CD4-positive, alpha-beta T cell treated with Interferon alpha-2 for 1 hour (primary cell): ENCODE results near the gene PTPN22.

Experiments used
- DNase-seq, 2 donors: peaks; one replicate each; pipeline ENCODE4 v3.0.0-alpha.2; 2020 to 2022

Gene PTPN22

GRCh38 chr1:113846391-113847035 lies 25.0 kb downstream of the PTPN22 start:
- DNase-seq, result no peak

- DNase-seq, result no peak
Measured at GRCh38 chr1:113836534-113836933, 35.0 kb downstream of the PTPN22 start.

DNA sequence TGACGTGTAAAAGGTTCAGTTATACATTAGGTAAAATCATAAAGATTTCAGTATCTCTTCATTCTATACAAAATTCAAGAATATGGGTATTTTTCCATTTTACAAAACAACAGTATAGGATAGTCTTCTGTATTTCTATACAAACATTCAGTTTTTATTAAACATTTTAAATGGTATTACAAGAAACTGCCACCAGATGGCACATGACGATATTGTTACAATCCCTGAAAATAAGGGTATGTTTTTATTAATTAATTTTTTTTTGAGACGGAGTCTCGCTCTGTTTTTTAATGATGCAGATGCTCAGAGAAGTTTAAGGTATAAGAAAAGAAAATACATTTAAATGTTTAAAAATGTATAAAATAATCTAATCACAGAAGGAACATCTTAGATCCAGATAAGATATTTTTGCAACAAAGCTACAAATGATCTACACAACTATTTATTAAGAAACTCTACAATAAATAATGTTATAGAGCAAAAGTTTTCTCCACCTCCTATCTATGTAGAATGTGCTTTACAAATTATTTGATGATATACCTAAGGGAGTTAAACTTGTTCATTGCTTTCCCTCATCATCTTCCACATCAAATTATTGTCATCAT lies 35.7 kb downstream of the PTPN22 start:
- DNase-seq, result peak in 1 of 2 donors; percentile 76

DNA sequence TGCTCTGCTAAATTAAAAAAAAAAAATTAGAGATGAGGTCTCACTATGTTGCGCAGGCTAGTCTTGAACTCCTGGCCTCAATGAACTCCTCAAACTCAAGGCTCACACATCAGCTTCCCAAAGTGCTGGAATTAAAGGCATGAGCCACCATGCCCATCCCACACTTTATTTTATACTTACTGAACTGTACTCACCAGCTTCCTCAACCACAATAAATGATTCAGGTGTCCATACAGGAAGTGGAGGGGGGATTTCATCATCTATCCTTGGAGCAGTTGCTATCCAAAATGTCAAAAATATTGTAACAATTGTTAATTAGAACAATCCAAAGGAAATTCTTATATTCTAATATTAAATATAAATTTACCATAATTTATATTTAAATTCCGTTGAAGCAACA lies 36.8 kb downstream of the PTPN22 start:
- no peak for DNase-seq

DNA sequence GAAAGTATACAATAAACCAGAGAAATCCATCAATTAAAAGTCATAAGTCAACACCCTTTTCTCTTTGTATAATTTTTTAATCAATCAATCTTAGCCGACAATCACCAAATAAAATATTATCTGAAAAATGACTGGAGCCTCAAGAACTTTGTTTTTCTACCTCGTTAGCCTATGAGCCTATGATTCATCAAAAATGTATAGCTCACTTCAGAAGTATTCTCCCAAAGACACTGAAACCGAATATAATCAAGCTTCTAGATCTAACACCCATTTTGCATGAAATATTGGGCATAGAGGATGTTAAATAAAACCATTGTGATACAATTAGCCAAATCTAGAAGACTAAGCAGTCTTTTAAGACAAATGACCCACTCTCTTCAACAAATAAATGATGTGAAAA lies 41.5 kb downstream of the PTPN22 start:
- DNase-seq, result no peak

- DNase-seq, result no peak
Measured at GRCh38 chr1:113821916-113822315, 49.6 kb downstream of the PTPN22 start.

DNA sequence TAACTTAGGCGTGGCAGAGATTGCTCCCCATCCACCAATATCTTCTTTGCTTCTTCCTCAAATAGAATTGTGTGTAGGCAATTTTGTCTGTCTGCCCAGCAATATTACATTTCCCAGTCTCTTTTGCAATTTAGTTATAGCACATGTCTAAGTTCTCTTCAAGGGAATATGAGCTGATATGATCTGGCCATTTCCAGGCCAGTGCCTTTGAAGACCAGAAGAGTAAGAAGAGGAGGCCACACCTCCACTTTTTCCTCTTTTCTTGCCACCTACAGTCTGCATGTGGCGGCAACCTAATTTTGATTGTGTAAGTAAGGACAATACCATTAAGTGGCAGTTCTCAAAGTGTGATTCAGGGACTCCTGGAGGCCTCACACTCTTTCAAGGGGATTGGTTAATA lies 52.9 kb downstream of the PTPN22 start:
- DNase-seq, result no peak

- no peak for DNase-seq
Measured at GRCh38 chr1:113813218-113813617, 58.3 kb downstream of the PTPN22 start.

DNA sequence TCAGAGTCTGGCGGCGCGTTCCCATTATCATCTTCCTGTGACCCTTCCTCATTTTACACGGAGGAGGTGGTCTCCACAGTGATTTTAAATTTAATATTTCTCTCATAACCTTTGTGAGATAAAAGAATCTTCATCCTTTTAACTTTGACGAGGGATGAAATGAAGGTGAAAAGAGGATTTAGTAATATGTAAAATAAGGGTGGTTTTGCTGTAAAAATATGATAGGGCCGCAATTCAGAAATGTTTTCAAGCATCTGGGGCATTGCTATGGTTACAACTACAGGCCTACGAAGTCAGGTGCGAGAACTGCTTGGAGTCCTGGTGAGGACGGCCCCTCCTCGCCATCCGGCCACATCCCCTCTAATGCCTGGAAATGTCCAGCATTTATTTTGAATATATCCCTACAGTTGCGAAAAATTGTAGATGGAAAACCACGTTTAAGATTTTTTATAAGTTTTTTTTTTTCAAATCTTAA lies 58.8 kb downstream of the PTPN22 start:
- DNase-seq, result peak; percentile 24 to 58

DNA sequence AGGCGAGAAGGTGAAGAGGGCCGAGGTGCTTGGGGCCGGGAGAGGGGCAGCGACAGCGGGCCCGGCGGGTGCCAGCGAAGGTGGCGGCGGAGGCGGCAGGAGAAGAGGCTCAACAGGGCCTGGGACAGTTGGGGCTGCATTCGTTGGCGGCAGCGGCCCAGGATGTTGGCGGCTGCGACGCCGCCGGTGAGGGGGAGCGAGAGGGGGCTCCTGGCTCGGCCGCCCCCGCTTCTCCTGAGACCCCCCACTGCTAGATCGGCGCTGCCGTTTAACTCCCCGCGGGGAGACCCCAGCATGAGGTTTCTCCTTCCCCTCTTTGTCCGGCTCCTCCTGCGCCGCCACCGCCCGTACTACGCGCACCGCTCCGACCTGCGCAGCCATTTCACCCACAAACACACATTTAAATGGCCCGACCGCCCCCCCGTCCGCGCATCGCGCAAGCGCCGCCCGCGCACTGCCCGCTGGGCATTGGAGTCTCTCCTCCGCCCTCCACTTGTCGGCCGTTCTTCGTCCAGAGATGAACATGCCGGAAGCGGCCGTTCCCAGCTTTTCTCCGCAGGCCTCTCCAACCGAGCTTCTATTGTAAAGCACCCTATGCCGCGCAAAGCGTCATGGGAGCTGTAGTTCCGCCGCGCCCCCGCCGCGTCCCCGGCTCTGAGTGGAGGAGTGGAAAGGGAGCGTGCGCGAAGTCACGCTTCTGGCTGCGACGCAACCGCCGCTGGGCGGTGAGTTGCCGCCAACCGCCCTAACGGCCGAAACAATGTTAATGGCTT lies 59.4 kb downstream of the PTPN22 start, which contains the start of gene RSBN1:
TSS of gene RSBN1 (minus strand) at position 589 of the 773 bp plus-strand sequence. CDS start at position 525, 64 bp downstream.
- peak; percentile 99 for DNase-seq

GRCh38 chr1:113811156-113811887 lies 60.2 kb downstream of the PTPN22 start:
- DNase-seq, result peak; percentile 9 to 35

- no peak for DNase-seq
Measured at GRCh38 chr1:113809670-113810602, 61.6 kb downstream of the PTPN22 start.

GRCh38 chr1:113808450-113809195 lies 62.9 kb downstream of the PTPN22 start:
- DNase-seq, result no peak

- no peak for DNase-seq
Measured at GRCh38 chr1:113805639-113806038, 65.9 kb downstream of the PTPN22 start.

DNA sequence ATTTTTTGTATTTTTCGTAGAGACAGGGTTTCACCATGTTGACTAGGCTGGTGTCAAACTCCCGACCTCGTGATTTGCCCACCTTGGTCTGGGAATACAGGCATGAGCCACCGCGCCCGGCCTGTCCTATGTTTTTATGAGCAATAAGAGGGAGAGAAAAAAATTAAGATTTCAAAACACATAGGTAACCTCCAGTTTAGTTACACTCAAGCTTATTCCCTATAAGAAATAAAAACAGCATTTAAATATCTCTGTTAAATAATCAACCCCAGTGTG lies 66.3 kb downstream of the PTPN22 start:
- no peak for DNase-seq

GRCh38 chr1:113804421-113805255 lies 66.9 kb downstream of the PTPN22 start:
- DNase-seq, result no peak

DNA sequence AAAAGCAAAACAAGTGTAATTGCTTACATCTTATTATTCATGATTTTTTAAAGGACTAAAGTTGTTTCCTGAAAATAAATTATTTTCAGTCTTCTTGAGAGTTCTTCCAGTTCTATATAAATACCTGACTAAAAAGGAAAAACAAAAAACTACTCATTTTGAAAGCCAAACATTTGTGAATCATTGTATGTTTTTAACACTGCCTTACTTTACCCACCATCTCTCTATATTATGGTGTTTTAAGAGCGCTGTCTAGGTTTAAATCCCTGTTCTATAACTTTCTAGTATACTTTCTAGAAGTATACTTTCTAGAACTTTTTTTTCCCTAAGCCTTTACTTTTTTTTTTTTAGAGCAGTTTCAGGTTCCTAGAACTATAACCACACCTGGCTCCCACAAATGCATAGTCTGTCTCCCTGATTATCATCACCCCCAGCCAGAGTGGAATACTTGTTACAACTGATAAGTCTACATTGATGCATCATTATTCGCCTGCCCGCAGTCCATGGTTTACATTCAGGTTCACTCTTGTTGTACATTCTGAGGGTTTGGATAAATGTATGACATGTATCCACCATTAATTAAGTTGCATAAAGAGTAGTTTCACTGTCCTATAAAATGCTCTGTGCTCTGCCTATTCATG lies 69.0 kb downstream of the PTPN22 start:
- no peak for DNase-seq

- DNase-seq, result no peak
Measured at GRCh38 chr1:113800487-113800886, 71.0 kb downstream of the PTPN22 start.

GRCh38 chr1:113797472-113797871 lies 74.0 kb downstream of the PTPN22 start:
- DNase-seq, result no peak
